Ishikawa (cell line): ENCODE results near the gene PPY.

Experiments used
- CEBPB ChIP-seq: IDR thresholded peaks from 2 replicates; pipeline ENCODE4 v1.6.1; 2012
- EGR1 ChIP-seq: IDR thresholded peaks from 2 replicates; pipeline ENCODE4 v1.6.1; 2012
- EP300 ChIP-seq: IDR thresholded peaks from 2 replicates; pipeline ENCODE4 v1.6.1; 2012; ENCODE audit warnings: borderline replicate concordance
- FOXM1 ChIP-seq: IDR thresholded peaks from 2 replicates; pipeline ENCODE4 v1.6.1; 2012; ENCODE audit warnings: low read depth, borderline replicate concordance
- MAX ChIP-seq: IDR thresholded peaks from 2 replicates; pipeline ENCODE4 v1.6.1; 2012
- NFIC ChIP-seq: IDR thresholded peaks from 2 replicates; pipeline ENCODE4 v1.6.1; 2012
- RAD21 ChIP-seq: IDR thresholded peaks from 2 replicates; pipeline ENCODE4 v1.6.1; 2012; ENCODE audit warnings: low read depth
- REST ChIP-seq: IDR thresholded peaks from 2 replicates; pipeline ENCODE4 v1.6.1; 2012; ENCODE audit warnings: low read depth, mild to moderate bottlenecking
- TAF1 ChIP-seq: IDR thresholded peaks from 2 replicates; pipeline ENCODE4 v1.6.1; 2012; ENCODE audit warnings: low read depth, mild to moderate bottlenecking
- TCF12 ChIP-seq: IDR thresholded peaks from 2 replicates; pipeline ENCODE4 v1.6.1; 2012; ENCODE audit warnings: low read depth
- TEAD4 ChIP-seq: IDR thresholded peaks from 2 replicates; pipeline ENCODE4 v1.6.1; 2012
- USF1 ChIP-seq: IDR thresholded peaks from 2 replicates; pipeline ENCODE4 v1.6.1; 2012
- YY1 ChIP-seq: IDR thresholded peaks from 2 replicates; pipeline ENCODE4 v1.6.1; 2012; ENCODE audit warnings: low read depth
- ZBTB7A ChIP-seq: IDR thresholded peaks from 2 replicates; pipeline ENCODE4 v1.6.1; 2012; ENCODE audit warnings: low read depth

The PPY gene

GRCh38 chr17:43905400-43905984 is 36.8 kb downstream of the PPY start:
- TF ChIP-seq MAX, result no peak
- no peak for TF ChIP-seq EP300
- no peak for TF ChIP-seq TAF1
- no peak for TF ChIP-seq CEBPB
- TF ChIP-seq USF1, result no peak
- TF ChIP-seq EGR1, result no peak
- TF ChIP-seq NFIC, result no peak
- TF ChIP-seq FOXM1, result no peak
- TF ChIP-seq TEAD4, result no peak

GRCh38 chr17:43901861-43902589 is 40.3 kb downstream of the PPY start:
- TF ChIP-seq CEBPB, result no peak
- TF ChIP-seq YY1, result no peak
- TF ChIP-seq RAD21, result no peak
- no peak for TF ChIP-seq MAX
- TF ChIP-seq ZBTB7A, result no peak
- no peak for TF ChIP-seq EGR1
- TF ChIP-seq TCF12, result no peak
- TF ChIP-seq TEAD4, result no peak
- TF ChIP-seq NFIC, result no peak
- TF ChIP-seq EP300, result no peak
- TF ChIP-seq TAF1, result no peak
- no peak for TF ChIP-seq USF1
- no peak for TF ChIP-seq REST
- TF ChIP-seq FOXM1, result no peak

- TF ChIP-seq ZBTB7A (peak; percentile 43; the same call in 1 of the 2 replicates), TCF12 (no peak)
Observed at GRCh38 chr17:43900858-43901754, 41.2 kb downstream of the PPY start.

- TF ChIP-seq RAD21 (no peak), TEAD4 (no peak), FOXM1 (no peak), MAX (peak; percentile 75), CEBPB (no peak)
Observed at GRCh38 chr17:43900183-43900857, 42.0 kb downstream of the PPY start.

GRCh38 chr17:43898446-43898845 is 43.8 kb downstream of the PPY start:
- TF ChIP-seq USF1, result no peak
- no peak for TF ChIP-seq CEBPB
- no peak for TF ChIP-seq ZBTB7A
- TF ChIP-seq NFIC, result no peak
- no peak for TF ChIP-seq REST
- no peak for TF ChIP-seq EGR1
